DMS 273 (cell line): ENCODE measurements around the gene EHMT1.

Experiments used
- DNase-seq: peaks from one replicate; lab custom pipeline; 2025; ENCODE audit not compliant: unreplicated experiment; lab: John Stamatoyannopoulos, UW

The EHMT1 gene

GRCh38 chr9:137671196-137671538, 52.4 kb downstream of the EHMT1 start:
- DNase-seq = no peak

- DNase-seq = no peak
Observed at GRCh38 chr9:137671721-137672120, 52.9 kb downstream of the EHMT1 start.

GRCh38 chr9:137672907-137673791, 54.3 kb downstream of the EHMT1 start:
- DNase-seq = peak; percentile 85

GRCh38 chr9:137673886-137674285, 55.1 kb downstream of the EHMT1 start:
- DNase-seq = peak; percentile 73

- peak; percentile 56 for DNase-seq
Observed at GRCh38 chr9:137674307-137674975, 55.6 kb downstream of the EHMT1 start.

GRCh38 chr9:137674976-137675320, 56.1 kb downstream of the EHMT1 start:
- no peak for DNase-seq

GRCh38 chr9:137676998-137677397, 58.2 kb downstream of the EHMT1 start:
- no peak for DNase-seq

- no peak for DNase-seq
Observed at GRCh38 chr9:137678202-137678601, 59.4 kb downstream of the EHMT1 start.

GRCh38 chr9:137679249-137679648, 60.4 kb downstream of the EHMT1 start:
- no peak for DNase-seq

- no peak for DNase-seq
Observed at GRCh38 chr9:137679695-137680305, 61.0 kb downstream of the EHMT1 start.

- no peak for DNase-seq
Observed at GRCh38 chr9:137680444-137681358, 61.9 kb downstream of the EHMT1 start.

GRCh38 chr9:137682428-137683105, 63.8 kb downstream of the EHMT1 start:
- no peak for DNase-seq

GRCh38 chr9:137683262-137683864, 64.6 kb downstream of the EHMT1 start:
- DNase-seq = peak; percentile 21

GRCh38 chr9:137685035-137685740, 66.4 kb downstream of the EHMT1 start:
- no peak for DNase-seq

- no peak for DNase-seq
Observed at GRCh38 chr9:137685741-137686420, 67.1 kb downstream of the EHMT1 start.

- no peak for DNase-seq
Observed at GRCh38 chr9:137688261-137688660, 69.5 kb downstream of the EHMT1 start.

GRCh38 chr9:137688725-137689124, 69.9 kb downstream of the EHMT1 start:
- no peak for DNase-seq

- DNase-seq = peak; percentile 18
Observed at GRCh38 chr9:137689745-137690529, 71.1 kb downstream of the EHMT1 start.
